Colonic mucosa (tissue), 4 donors: ENCODE data around the gene PTPRT. TPM values are rescaled to one million over a fixed set of nuclear protein-coding genes. Genes with fewer than 3 reads are reported as not detected.

Source experiments
- DNase-seq: peaks from one replicate; pipeline ENCODE4 v3.0.0-alpha.2; 2020
- H3K27ac ChIP-seq: fragments of 200-600 bp; one replicate; pipeline ENCODE4 v1.8.0; 2021
- H3K27me3 ChIP-seq: fragments of 200-600 bp; one replicate; pipeline ENCODE4 v1.8.0; 2021
- H3K36me3 ChIP-seq: fragments of 200-600 bp; one replicate; pipeline ENCODE4 v1.8.0; 2021
- H3K4me1 ChIP-seq: fragments of 200-600 bp; one replicate; pipeline ENCODE4 v1.8.0; 2021; ENCODE audit warnings: mild to moderate bottlenecking
- H3K4me3 ChIP-seq: fragments of 200-600 bp; one replicate; pipeline ENCODE4 v1.8.0; 2021
- H3K9ac ChIP-seq, 2 donors: one replicate each; pipeline ENCODE4 v1.7.0; 2013; ENCODE audit warnings: control low read depth in 2 of 2, low read depth in 2 of 2, low read length in 2 of 2
- H3K9me3 ChIP-seq: fragments of 200-600 bp; one replicate; pipeline ENCODE4 v1.8.0; 2021
- CTCF ChIP-seq: fragments of 200-600 bp; IDR thresholded peaks from one replicate; pipeline ENCODE4 v1.8.0; 2022; ENCODE audit warnings: antibody characterized with exemption, mild to moderate bottlenecking
- intact Hi-C: fragments of 100-400 bp; cut with DNase I; formaldehyde crosslinking; loops from one replicate; pipeline ENCODE4 v1.14.1; 2022
- total RNA-seq, 2 donors: library from RNA; stranded (reverse); fragmentation: NEBNext Ultra II Directional in 1 of 2; extraction: Animal tissue kit (Norgen Biotek cat#: 25700) in 1 of 2; gene quantifications; one replicate each; pipeline ENCODE4 v1.2.1, GENCODE V29; 2021
- donor health status: healthy.
- donor health status: DM: no; HTN: no; CAD: no.
- donor health status: DM: no; HTN: no; CAD: no.

Gene PTPRT
- total RNA-seq, 2 donors from 2014 or later = 0.11 to 0.12 TPM

GRCh38 chr20:42553374-42553773 is 636.3 kb downstream of the PTPRT start:
- DNase-seq = no peak
- Histone ChIP-seq H3K9ac (no peak overlapping the region), H3K27ac (no peak overlapping the region), H3K9me3 (no peaks in the 10 kb centered on the region), H3K27me3 (no peaks in the 10 kb centered on the region), H3K36me3 (no peaks in the 10 kb centered on the region), H3K4me3 (no peak overlapping the region), H3K4me1 (no peaks in the 10 kb centered on the region)
- intact Hi-C loops = no loop called here
- TF ChIP-seq CTCF = no peak

GRCh38 chr20:42549496-42549895 is 640.2 kb downstream of the PTPRT start:
- Histone ChIP-seq H3K4me1 (no peaks in the 10 kb centered on the region), H3K4me3 (no peak overlapping the region), H3K27ac (no peak overlapping the region), H3K9me3 (no peaks in the 10 kb centered on the region), H3K27me3 (no peaks in the 10 kb centered on the region), H3K9ac (no peak overlapping the region), H3K36me3 (no peaks in the 10 kb centered on the region)
- TF ChIP-seq CTCF = no peak
- no peak for DNase-seq
- intact Hi-C loops = no loop called here

- H3K4me1 ChIP-seq = no peaks in the 10 kb centered on the region
- H3K27ac ChIP-seq = no peak overlapping the region
- no peak overlapping the region for H3K4me3 ChIP-seq
- H3K9ac ChIP-seq = no peak overlapping the region
- no peaks in the 10 kb centered on the region for H3K27me3 ChIP-seq
- DNase-seq = no peak
- H3K9me3 ChIP-seq = no peaks in the 10 kb centered on the region
- no peak for TF ChIP-seq CTCF
- no peaks in the 10 kb centered on the region for H3K36me3 ChIP-seq
- intact Hi-C loops = no loop called here
Observed at GRCh38 chr20:42544926-42545325, 644.8 kb downstream of the PTPRT start.

- TF ChIP-seq CTCF = no peak
- no peaks in the 10 kb centered on the region for H3K4me1 ChIP-seq
- no peaks in the 10 kb centered on the region for H3K36me3 ChIP-seq
- H3K9ac ChIP-seq = no peak overlapping the region
- H3K27ac ChIP-seq = no peak overlapping the region
- DNase-seq = no peak
- no peaks in the 10 kb centered on the region for H3K9me3 ChIP-seq
- no peaks in the 10 kb centered on the region for H3K27me3 ChIP-seq
- no peak overlapping the region for H3K4me3 ChIP-seq
- intact Hi-C loops = loop anchor here (10.0 kb wide), 1 partner anchor 798 kb away; no protein-coding TSS in a partner anchor
Observed at GRCh38 chr20:42532831-42533230, 656.9 kb downstream of the PTPRT start.

- no peaks in the 10 kb centered on the region for H3K9me3 ChIP-seq
- no peak overlapping the region for H3K27ac ChIP-seq
- intact Hi-C loops = loop anchor here (10.0 kb wide), 1 partner anchor 797 kb away; no protein-coding TSS in a partner anchor
- DNase-seq = no peak
- no peak overlapping the region for H3K4me3 ChIP-seq
- H3K36me3 ChIP-seq = no peaks in the 10 kb centered on the region
- no peak for TF ChIP-seq CTCF
- H3K4me1 ChIP-seq = no peaks in the 10 kb centered on the region
- H3K9ac ChIP-seq = no peak overlapping the region
- H3K27me3 ChIP-seq = no peaks in the 10 kb centered on the region
Observed at GRCh38 chr20:42531508-42531961, 658.2 kb downstream of the PTPRT start.
